Measurements from ENCODE around the gene ENTREP1. TPM values are rescaled to one million over a fixed set of nuclear protein-coding genes. Genes with fewer than 3 reads are reported as not detected.
"Not testable (repeated sequence)": the region's sequence is repeated elsewhere in the genome, so short reads cannot be mapped to it uniquely, and the experiment has no call there.

The ENTREP1 gene
- total RNA-seq, 1 donor from 2014 or later, result 0.53 TPM

GRCh38 chr9:69430206-69430605 lies 105.2 kb downstream of the ENTREP1 start:
- no peaks in the 10 kb centered on the region for H3K27me3 ChIP-seq (ENCODE audit: control insufficient read depth, insufficient read depth, low read length)
- no peak overlapping the region for H3K4me3 ChIP-seq (ENCODE audit: low read depth, low read length)
- no peaks in the 10 kb centered on the region for H3K36me3 ChIP-seq (ENCODE audit: control insufficient read depth, insufficient read depth, low read length)
- no peak for DNase-seq (ENCODE audit: low read depth)
- TF ChIP-seq CTCF (IDR thresholded peaks at IDR 0.05; ENCODE audit: insufficient read depth, low read length, severe bottlenecking), result no peak
- FAIRE-seq, result no peak

DNA sequence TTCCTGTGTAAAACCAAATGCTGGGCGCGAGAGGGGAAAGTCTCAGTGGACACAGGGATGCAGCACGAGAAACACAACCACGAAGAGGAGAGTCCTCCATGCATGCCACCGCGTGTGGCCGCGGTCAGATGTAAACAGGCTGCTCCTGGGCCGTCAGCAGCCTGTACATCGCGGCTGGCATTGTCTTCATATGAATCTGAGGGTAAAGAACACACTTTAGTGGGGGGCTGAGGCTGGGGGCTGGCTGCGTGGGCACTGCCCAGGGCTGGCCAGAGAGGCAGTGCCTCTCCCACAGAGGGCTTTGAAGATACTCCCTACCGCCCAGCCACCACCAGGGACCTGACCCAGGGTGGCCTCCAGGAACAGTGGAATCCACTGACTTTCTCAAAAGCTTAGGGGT lies 106.2 kb downstream of the ENTREP1 start:
- DNase-seq (ENCODE audit: low read depth) (no peak), FAIRE-seq (no peak)
- Histone ChIP-seq H3K4me3 (ENCODE audit: low read depth, low read length) (no peak overlapping the region), H3K27me3 (ENCODE audit: control insufficient read depth, insufficient read depth, low read length) (no peaks in the 10 kb centered on the region), H3K36me3 (ENCODE audit: control insufficient read depth, insufficient read depth, low read length) (no peaks in the 10 kb centered on the region)
- TF ChIP-seq CTCF (IDR thresholded peaks at IDR 0.05; ENCODE audit: insufficient read depth, low read length, severe bottlenecking), result no peak

GRCh38 chr9:69431777-69432176 lies 106.8 kb downstream of the ENTREP1 start:
- TF ChIP-seq CTCF (IDR thresholded peaks at IDR 0.05; ENCODE audit: insufficient read depth, low read length, severe bottlenecking), result no peak
- H3K27me3 ChIP-seq (ENCODE audit: control insufficient read depth, insufficient read depth, low read length), result no peaks in the 10 kb centered on the region
- H3K4me3 ChIP-seq (ENCODE audit: low read depth, low read length), result no peak overlapping the region
- FAIRE-seq (peak; percentile 93), DNase-seq (ENCODE audit: low read depth) (peak; percentile 20)
- H3K36me3 ChIP-seq (ENCODE audit: control insufficient read depth, insufficient read depth, low read length), result no peaks in the 10 kb centered on the region

DNA sequence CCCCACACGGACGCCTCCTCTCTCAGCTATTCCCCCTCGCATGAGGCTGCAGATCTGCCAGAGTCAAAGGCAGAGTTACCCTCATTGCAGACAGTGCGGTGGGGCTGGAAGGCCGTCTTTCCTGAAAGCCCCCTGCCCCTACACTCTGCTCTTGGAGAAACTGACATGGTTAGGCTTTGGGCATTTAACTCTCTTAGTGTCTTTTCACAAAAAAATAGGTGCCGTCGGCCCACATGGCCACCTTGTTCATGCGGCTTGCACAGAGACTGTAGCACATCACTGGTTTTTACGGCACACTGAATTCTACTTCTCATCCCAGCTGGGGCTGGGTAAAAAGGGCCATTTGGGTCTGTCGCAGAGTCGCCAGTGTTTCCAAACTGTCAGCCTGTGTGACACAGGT lies 107.6 kb downstream of the ENTREP1 start:
- Histone ChIP-seq H3K36me3 (ENCODE audit: control insufficient read depth, insufficient read depth, low read length) (no peaks in the 10 kb centered on the region), H3K27me3 (ENCODE audit: control insufficient read depth, insufficient read depth, low read length) (no peaks in the 10 kb centered on the region), H3K4me3 (ENCODE audit: low read depth, low read length) (no peak overlapping the region)
- no peak for TF ChIP-seq CTCF (IDR thresholded peaks at IDR 0.05; ENCODE audit: insufficient read depth, low read length, severe bottlenecking)
- no peak for FAIRE-seq
- no peak for DNase-seq (ENCODE audit: low read depth)

GRCh38 chr9:69433392-69433791 lies 108.4 kb downstream of the ENTREP1 start:
- Histone ChIP-seq H3K27me3 (ENCODE audit: control insufficient read depth, insufficient read depth, low read length) (no peaks in the 10 kb centered on the region), H3K36me3 (ENCODE audit: control insufficient read depth, insufficient read depth, low read length) (no peaks in the 10 kb centered on the region), H3K4me3 (ENCODE audit: low read depth, low read length) (no peak overlapping the region)
- TF ChIP-seq CTCF (IDR thresholded peaks at IDR 0.05; ENCODE audit: insufficient read depth, low read length, severe bottlenecking), result no peak
- DNase-seq (ENCODE audit: low read depth), result peak; percentile 88
- FAIRE-seq, result no peak

GRCh38 chr9:69433968-69434367 lies 109.0 kb downstream of the ENTREP1 start:
- no peak for FAIRE-seq
- no peak for TF ChIP-seq CTCF (IDR thresholded peaks at IDR 0.05; ENCODE audit: insufficient read depth, low read length, severe bottlenecking)
- no peaks in the 10 kb centered on the region for H3K36me3 ChIP-seq (ENCODE audit: control insufficient read depth, insufficient read depth, low read length)
- no peak overlapping the region for H3K4me3 ChIP-seq (ENCODE audit: low read depth, low read length)
- DNase-seq (ENCODE audit: low read depth), result no peak
- H3K27me3 ChIP-seq (ENCODE audit: control insufficient read depth, insufficient read depth, low read length), result no peaks in the 10 kb centered on the region

DNA sequence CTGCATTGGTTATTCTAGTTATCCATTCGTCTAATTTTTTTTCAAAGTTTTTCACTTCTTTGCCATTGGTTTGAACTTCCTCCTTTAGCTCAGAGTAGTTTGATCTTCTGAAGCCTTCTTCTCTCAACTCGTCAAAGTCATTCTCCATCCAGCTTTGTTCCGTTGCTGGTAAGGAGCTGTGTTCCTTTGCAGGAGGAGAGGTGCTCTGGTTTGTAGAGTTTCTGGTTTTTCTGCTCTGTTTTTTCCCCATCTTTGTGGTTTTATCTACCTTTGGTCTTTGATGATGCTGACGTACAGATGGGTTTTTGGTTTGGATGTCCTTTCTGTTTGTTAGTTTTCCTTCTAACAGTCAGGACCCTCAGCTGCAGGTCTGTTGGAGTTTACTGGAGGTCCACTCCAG lies 114.6 kb downstream of the ENTREP1 start:
- DNase-seq (ENCODE audit: low read depth); FAIRE-seq: not testable (repeated sequence)

DNA sequence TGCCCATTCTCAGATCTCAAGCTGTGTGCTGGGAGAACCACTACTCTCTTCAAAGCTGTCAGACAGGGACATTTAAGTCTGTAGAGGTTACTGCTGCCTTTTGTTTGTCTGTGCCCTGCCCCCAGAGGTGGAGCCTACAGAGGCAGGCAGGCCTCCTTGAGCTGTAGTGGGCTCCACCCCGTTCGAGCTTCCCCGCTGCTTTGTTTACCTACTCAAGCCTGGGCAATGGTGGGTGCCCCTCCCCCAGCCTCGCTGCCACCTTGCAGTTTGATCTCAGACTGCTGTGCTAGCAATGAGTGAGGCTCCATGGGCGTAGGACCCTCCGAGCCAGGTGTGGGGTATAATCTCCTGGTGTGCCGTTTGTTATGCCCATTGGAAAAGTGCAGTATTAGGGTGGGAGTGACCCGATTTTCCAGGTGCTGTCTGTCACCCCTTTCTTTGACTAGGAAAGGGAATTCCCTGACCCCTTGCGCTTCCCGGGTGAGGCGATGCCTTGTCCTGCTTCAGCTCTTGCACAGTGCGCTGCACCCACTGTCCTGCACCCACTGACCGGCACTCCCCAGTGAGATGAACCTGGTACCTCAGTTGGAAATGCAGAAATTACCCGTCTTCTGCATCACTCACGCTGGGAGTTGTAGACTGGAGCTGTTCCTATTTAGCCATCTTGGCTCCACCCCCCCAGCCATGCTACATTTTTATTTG lies 115.4 kb downstream of the ENTREP1 start:
- not testable (repeated sequence) for FAIRE-seq; H3K27me3 ChIP-seq (ENCODE audit: control insufficient read depth, insufficient read depth, low read length); H3K36me3 ChIP-seq (ENCODE audit: control insufficient read depth, insufficient read depth, low read length); DNase-seq (ENCODE audit: low read depth); H3K4me3 ChIP-seq (ENCODE audit: low read depth, low read length)

More for the DNA sequence above, 114.6 kb downstream of the ENTREP1 start:
- not testable (repeated sequence) for H3K27me3 ChIP-seq (ENCODE audit: control insufficient read depth, insufficient read depth, low read length); H3K4me3 ChIP-seq (ENCODE audit: low read depth, low read length); H3K36me3 ChIP-seq (ENCODE audit: control insufficient read depth, insufficient read depth, low read length)
